Fibroblast of villous mesenchyme (primary cell): ENCODE measurements around the gene FRMD4B. TPM values are rescaled to one million over a fixed set of nuclear protein-coding genes. Genes with fewer than 3 reads are reported as not detected.

ENCODE experiments used
- DNase-seq: peaks from one replicate; pipeline ENCODE4 v3.0.0-alpha.2; 2010; ENCODE audit warnings: low read depth
- H3K4me3 ChIP-seq: 2 replicates; pipeline ENCODE4 v1.5.1; 2011; ENCODE audit warnings: low read depth, mild to moderate bottlenecking, low read length
- total RNA-seq: library from RNA; depleted of rRNA; stranded (reverse); fragments of >200 nt; gene quantifications from 2 replicates; pipeline ENCODE4 v1.2.3, GENCODE V29; 2012
- TF ChIP-seq, protein P1 (sequence below): IDR thresholded peaks from 2 replicates; pipeline ENCODE4 v1.5.1; 2012; ENCODE audit warnings: low read depth, mild to moderate bottlenecking, low read length; ENCODE audit not compliant: insufficient read depth

The FRMD4B gene
- total RNA-seq, 1 donor: under 0.01 TPM

DNA sequence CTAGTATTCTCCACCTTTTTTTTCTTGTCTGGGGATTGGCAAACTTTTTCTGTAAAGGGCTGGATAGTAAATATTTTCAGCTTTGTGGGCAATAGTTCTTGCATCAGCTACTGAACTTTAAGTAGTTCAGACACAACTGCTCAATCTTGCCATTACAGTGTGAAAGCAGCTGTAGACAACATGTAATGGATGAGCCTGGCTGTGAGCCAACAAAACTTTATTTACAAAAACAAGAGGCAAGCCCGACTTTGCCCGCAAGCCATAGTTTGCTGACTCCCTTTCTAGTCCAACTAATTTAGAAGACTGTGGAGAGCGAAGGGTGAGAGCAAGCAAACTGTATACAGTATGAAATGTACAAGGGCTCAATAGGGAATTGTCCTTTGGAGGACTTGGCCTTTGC is 6.2 kb downstream of the FRMD4B start:
- TF ChIP-seq, protein P1, sequence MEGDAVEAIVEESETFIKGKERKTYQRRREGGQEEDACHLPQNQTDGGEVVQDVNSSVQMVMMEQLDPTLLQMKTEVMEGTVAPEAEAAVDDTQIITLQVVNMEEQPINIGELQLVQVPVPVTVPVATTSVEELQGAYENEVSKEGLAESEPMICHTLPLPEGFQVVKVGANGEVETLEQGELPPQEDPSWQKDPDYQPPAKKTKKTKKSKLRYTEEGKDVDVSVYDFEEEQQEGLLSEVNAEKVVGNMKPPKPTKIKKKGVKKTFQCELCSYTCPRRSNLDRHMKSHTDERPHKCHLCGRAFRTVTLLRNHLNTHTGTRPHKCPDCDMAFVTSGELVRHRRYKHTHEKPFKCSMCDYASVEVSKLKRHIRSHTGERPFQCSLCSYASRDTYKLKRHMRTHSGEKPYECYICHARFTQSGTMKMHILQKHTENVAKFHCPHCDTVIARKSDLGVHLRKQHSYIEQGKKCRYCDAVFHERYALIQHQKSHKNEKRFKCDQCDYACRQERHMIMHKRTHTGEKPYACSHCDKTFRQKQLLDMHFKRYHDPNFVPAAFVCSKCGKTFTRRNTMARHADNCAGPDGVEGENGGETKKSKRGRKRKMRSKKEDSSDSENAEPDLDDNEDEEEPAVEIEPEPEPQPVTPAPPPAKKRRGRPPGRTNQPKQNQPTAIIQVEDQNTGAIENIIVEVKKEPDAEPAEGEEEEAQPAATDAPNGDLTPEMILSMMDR: no peak
- H3K4me3 ChIP-seq: no peak overlapping the region
- peak; percentile 15 for DNase-seq

DNA sequence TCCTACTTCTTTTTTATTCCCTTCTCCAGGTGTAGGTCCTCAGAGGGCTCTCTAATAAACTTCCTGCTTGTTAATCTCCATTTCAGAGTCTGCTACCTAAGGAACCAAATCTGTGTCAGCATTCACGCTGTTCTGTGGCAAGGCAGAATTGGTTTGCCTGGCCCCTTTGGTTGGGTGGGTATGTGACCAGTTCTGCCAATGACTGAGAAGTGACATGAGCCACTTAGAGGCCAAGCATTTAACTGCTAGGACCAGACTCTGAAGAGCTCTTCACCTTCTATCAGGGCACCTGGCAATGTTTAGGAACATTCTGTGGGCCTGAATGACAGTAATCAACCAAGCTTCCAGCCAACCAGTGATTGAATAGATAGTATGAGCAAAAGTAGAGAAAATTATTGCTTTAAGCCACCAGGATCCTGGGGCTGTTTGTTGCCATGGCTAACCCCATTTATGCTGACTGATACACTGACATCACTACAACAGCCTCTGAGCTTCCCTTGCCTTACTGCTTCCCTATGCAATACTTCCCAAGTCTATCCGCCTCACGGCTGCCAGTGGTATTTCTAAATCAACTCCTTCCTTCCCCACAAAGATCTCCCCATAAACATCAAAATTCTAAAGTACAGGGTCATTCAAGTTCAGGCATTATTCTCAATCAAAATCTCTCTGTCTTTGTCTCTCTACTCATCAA is 7.6 kb downstream of the FRMD4B start:
- DNase-seq: no peak
- TF ChIP-seq, protein P1: no peak

DNA sequence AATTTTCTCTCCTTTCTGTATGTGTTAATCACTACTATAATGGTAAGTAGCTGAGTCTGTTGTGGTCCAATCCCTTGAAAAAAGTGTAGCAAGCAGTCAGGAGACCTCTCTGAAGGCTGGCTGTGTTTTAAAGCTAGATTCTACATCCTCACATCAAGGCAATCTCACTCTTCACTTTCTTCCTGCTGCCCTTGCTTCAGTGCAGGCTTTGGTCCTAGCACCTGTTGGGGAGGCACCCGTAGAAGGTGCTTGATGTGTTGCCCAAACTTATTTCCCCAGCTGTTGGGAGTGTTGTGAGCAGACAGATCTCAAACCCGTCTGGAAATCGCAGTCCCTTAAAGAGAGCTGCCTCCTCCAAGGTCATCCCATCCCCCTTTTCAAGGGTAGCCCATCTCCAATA is 8.6 kb downstream of the FRMD4B start:
- TF ChIP-seq, protein P1: no peak
- H3K4me3 ChIP-seq: no peak overlapping the region
- no peak for DNase-seq

More for the DNA sequence above, 7.6 kb downstream of the FRMD4B start:
- no peak overlapping the region for H3K4me3 ChIP-seq

DNA sequence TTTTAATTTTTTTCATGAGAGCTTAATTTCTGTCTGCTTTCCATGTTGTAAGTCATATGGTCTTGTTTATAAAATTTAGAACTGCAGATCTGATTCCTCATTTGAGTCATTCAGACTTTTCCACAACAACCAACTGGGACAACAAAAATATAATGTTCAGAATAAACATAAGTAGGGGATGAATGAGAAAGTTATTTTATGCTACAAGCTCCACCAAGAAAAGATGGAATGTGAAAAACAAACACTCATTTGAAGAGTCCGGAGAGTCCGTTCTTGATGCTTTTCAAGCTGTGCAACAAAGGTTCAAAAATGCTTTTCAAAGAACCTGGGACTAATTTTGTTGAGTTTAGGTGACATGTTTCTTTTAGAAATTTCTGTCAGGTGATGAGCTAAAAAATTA is 9.2 kb downstream of the FRMD4B start:
- no peak for DNase-seq
- no peak overlapping the region for H3K4me3 ChIP-seq
- TF ChIP-seq, protein P1: no peak

DNA sequence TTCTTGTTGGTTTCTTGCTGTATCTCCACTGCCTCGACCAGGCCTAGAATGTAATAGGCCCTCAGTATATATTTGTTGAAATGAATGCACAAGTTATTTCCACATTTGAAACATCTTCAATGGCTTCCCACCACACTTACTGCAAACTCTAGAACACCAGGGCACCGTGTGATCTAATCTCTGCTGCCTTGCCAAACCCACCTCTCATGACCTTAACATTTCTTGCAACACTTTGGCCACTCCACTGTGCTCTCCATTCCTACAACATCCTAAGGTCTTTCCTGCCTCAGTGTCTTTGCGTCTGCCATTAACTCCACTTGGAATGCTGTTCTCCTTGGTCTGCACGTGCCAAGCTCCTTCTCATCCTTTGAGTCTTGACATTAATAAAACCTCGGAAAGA is 14.1 kb downstream of the FRMD4B start:
- no peak overlapping the region for H3K4me3 ChIP-seq
- TF ChIP-seq, protein P1: no peak
- DNase-seq: no peak

DNA sequence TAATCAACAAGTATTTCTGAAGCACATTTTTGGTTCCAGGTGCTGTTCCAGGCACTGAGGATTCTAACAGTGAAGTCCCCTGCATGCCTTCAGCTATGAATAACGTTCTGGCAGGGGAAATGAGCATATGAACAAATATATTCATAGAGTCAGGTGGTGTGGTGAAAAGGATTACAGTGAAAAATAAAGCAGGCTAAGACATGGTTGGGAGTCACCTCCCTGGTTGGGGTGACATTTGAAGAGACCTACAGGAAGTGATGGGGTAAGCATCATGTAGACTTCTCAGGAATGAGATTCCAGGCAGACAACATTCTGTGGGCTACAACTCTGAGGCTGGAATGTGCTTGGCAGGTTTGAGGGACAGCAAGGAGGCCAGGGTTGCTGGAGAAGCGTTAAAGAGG is 15.0 kb downstream of the FRMD4B start:
- DNase-seq: no peak
- TF ChIP-seq, protein P1: no peak
- H3K4me3 ChIP-seq: no peak overlapping the region
